ENCODE measurements around the gene MAPK13.
"Not testable (repeated sequence)": the region's sequence is repeated elsewhere in the genome, so short reads cannot be mapped to it uniquely, and the experiment has no call there.

The MAPK13 gene

GRCh38 chr6:36129941-36130666, at the start of gene MAPK13:
Gene MAPK13, plus strand, starts transcription at chr6:36130513. Its CDS starts 70 bp downstream, at chr6:36130583.
- no peak for DNase-seq (ENCODE audit: low read depth, low spot score)

GRCh38 chr6:36082318-36082717, 48.0 kb upstream of the MAPK13 start:
- no peak for DNase-seq (ENCODE audit: low read depth, low spot score)

- DNase-seq (ENCODE audit: low read depth, low spot score) = peak; percentile 69
Measured at GRCh38 chr6:36083446-36083845, 46.9 kb upstream of the MAPK13 start.

GRCh38 chr6:36088204-36088603, 42.1 kb upstream of the MAPK13 start:
- DNase-seq (ENCODE audit: low read depth, low spot score) = not testable (repeated sequence)

- no peak for DNase-seq (ENCODE audit: low read depth, low spot score)
Measured at GRCh38 chr6:36089048-36089447, 41.3 kb upstream of the MAPK13 start.

GRCh38 chr6:36094238-36094637, 36.1 kb upstream of the MAPK13 start:
- no peak for DNase-seq (ENCODE audit: low read depth, low spot score)

GRCh38 chr6:36094753-36095496, 35.4 kb upstream of the MAPK13 start:
- DNase-seq (ENCODE audit: low read depth, low spot score) = peak; percentile 85

GRCh38 chr6:36095497-36096391, 34.6 kb upstream of the MAPK13 start:
- no peak for DNase-seq (ENCODE audit: low read depth, low spot score)

- DNase-seq (ENCODE audit: low read depth, low spot score) = no peak
Measured at GRCh38 chr6:36098253-36098919, 31.9 kb upstream of the MAPK13 start.

- peak; percentile 39 for DNase-seq (ENCODE audit: low read depth, low spot score)
Measured at GRCh38 chr6:36098920-36099647, 31.2 kb upstream of the MAPK13 start.

- no peak for DNase-seq (ENCODE audit: low read depth, low spot score)
Measured at GRCh38 chr6:36099869-36100483, 30.3 kb upstream of the MAPK13 start.

- no peak for DNase-seq (ENCODE audit: low read depth, low spot score)
Measured at GRCh38 chr6:36101691-36102090, 28.6 kb upstream of the MAPK13 start.

- DNase-seq (ENCODE audit: low read depth, low spot score) = no peak
Measured at GRCh38 chr6:36102853-36103252, 27.5 kb upstream of the MAPK13 start.

- DNase-seq (ENCODE audit: low read depth, low spot score) = no peak
Measured at GRCh38 chr6:36104836-36105235, 25.5 kb upstream of the MAPK13 start.

GRCh38 chr6:36109092-36109491, 21.2 kb upstream of the MAPK13 start:
- no peak for DNase-seq (ENCODE audit: low read depth, low spot score)

GRCh38 chr6:36110050-36110449, 20.3 kb upstream of the MAPK13 start:
- DNase-seq (ENCODE audit: low read depth, low spot score) = no peak

- no peak for DNase-seq (ENCODE audit: low read depth, low spot score)
Measured at GRCh38 chr6:36110863-36111262, 19.4 kb upstream of the MAPK13 start.

- no peak for DNase-seq (ENCODE audit: low read depth, low spot score)
Measured at GRCh38 chr6:36111526-36111925, 18.8 kb upstream of the MAPK13 start.

GRCh38 chr6:36113049-36113448, 17.3 kb upstream of the MAPK13 start:
- DNase-seq (ENCODE audit: low read depth, low spot score) = no peak

GRCh38 chr6:36113703-36114102, 16.6 kb upstream of the MAPK13 start:
- no peak for DNase-seq (ENCODE audit: low read depth, low spot score)

All from ELF-1 (cell line).